GM18861 (cell line): Measurements from ENCODE around the gene RBPJ.

Source experiments
- ATAC-seq: cut with Tn5 transposase; IDR thresholded peaks from one replicate; pipeline ENCODE4 v1.9.1; 2021; ENCODE audit not compliant: unreplicated experiment

The RBPJ gene

GRCh38 chr4:26454961-26455360, 134.1 kb downstream of the RBPJ start:
- ATAC-seq, result no peak

GRCh38 chr4:26455571-26455970, 134.8 kb downstream of the RBPJ start:
- ATAC-seq, result no peak

- no peak for ATAC-seq
These were observed 136.6 kb downstream of the RBPJ start for GRCh38 chr4:26457412-26457811.

- no peak for ATAC-seq
These were observed 137.3 kb downstream of the RBPJ start for GRCh38 chr4:26458157-26458561.

- ATAC-seq, result peak; percentile 88
These were observed 138.4 kb downstream of the RBPJ start for GRCh38 chr4:26459054-26459755.

- no peak for ATAC-seq
These were observed 139.1 kb downstream of the RBPJ start for GRCh38 chr4:26459756-26460530.

GRCh38 chr4:26462874-26463273, 142.1 kb downstream of the RBPJ start:
- ATAC-seq, result no peak

- ATAC-seq, result no peak
These were observed 142.6 kb downstream of the RBPJ start for GRCh38 chr4:26463386-26463785.

- no peak for ATAC-seq
These were observed 143.7 kb downstream of the RBPJ start for GRCh38 chr4:26464420-26465095.

GRCh38 chr4:26466578-26467270, 145.9 kb downstream of the RBPJ start:
- no peak for ATAC-seq

- no peak for ATAC-seq
These were observed 146.9 kb downstream of the RBPJ start for GRCh38 chr4:26467724-26468123.

- ATAC-seq, result no peak
These were observed 147.6 kb downstream of the RBPJ start for GRCh38 chr4:26468283-26468949.

GRCh38 chr4:26468977-26469376, 148.2 kb downstream of the RBPJ start:
- no peak for ATAC-seq

- no peak for ATAC-seq
These were observed 151.1 kb downstream of the RBPJ start for GRCh38 chr4:26471890-26472289.

- ATAC-seq, result no peak
These were observed 153.1 kb downstream of the RBPJ start for GRCh38 chr4:26473893-26474292.

GRCh38 chr4:26474551-26474950, 153.7 kb downstream of the RBPJ start:
- no peak for ATAC-seq

GRCh38 chr4:26475716-26476115, 154.9 kb downstream of the RBPJ start:
- no peak for ATAC-seq

- no peak for ATAC-seq
These were observed 155.7 kb downstream of the RBPJ start for GRCh38 chr4:26476545-26476944.

- ATAC-seq, result no peak
These were observed 157.5 kb downstream of the RBPJ start for GRCh38 chr4:26478330-26478729.

- ATAC-seq, result no peak
These were observed 162.0 kb downstream of the RBPJ start for GRCh38 chr4:26482508-26483462.
